Right renal pelvis (tissue), 4 donors: ENCODE measurements around the gene CHD6. TPM values are rescaled to one million over a fixed set of nuclear protein-coding genes. Genes with fewer than 3 reads are reported as not detected.

Experiments used
- DNase-seq, 4 donors: peaks; one replicate each; pipeline ENCODE4 v3.0.0-alpha.2; 2013; ENCODE audit warnings: low read depth in 4 of 4, low spot score in 3 of 4, missing footprints in 1 of 4
- polyA plus RNA-seq, 4 donors: library from polyadenylated mRNA; unstranded; fragments of 120-200 nt; gene quantifications; one replicate each; pipeline ENCODE4 v1.2.1, GENCODE V29; 2013; ENCODE audit not compliant: insufficient read length in 4 of 4

Gene CHD6
- polyA plus RNA-seq, 4 donors, result 42.6 to 52.0 (median 47.1) TPM

DNA sequence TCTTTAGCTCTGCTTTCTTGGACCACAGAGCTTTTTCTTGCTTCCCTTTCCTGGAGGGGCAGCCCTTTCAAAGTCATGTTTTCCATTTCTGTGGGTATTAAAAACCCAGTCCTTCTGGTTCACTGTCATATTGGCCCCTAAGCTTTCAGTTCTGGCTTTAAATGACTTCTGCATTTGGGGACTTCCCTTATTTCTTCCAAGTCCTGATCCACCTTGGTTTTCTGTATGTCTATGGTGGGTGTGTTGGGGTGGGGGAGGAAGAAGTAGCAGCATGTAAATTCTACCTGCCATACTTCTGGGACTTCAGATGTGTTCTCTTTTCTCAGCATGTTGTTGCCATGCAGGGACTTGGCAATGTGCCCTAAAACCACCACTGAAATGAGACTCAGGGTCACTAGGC, 174.5 kb downstream of the CHD6 start:
- DNase-seq, result no peak

DNA sequence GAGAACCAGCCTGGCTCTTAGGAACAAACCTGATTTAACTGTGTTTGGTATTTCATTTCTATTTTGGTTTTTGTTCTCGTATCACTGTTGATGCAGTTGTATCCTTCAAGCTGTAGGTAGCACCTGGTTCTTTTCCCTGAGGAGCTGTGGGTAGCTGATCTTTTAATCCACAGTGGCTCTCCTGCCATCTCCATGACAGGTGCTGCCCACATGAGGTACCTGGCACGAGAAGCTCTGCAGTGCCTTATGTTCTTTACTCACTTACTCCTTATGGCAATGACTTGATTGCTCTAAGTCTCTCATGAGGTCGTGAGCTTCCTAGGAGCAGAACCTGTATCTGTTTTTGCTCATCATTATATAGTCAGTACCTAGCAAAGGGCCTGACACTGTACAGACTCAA, 177.3 kb downstream of the CHD6 start:
- DNase-seq, result no peak

DNA sequence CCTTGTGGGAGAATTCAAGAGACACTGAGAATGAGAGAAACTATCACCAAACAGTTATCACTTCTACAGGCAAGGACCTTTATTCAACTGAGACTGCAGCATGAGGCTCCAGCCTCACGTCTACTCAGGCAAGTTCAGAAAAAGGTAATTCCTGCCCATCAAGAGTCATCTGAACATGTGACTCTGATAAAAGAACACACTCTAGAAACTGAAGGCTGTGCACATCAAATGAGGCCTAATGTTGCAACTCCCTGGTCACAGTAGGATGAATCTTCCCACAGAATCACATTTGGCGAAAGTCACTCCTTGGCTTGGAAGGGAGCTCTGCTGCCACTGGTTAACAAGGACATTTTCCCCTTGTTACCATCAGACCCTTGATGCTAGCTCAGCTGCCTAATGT, 180.3 kb downstream of the CHD6 start:
- no peak for DNase-seq

DNA sequence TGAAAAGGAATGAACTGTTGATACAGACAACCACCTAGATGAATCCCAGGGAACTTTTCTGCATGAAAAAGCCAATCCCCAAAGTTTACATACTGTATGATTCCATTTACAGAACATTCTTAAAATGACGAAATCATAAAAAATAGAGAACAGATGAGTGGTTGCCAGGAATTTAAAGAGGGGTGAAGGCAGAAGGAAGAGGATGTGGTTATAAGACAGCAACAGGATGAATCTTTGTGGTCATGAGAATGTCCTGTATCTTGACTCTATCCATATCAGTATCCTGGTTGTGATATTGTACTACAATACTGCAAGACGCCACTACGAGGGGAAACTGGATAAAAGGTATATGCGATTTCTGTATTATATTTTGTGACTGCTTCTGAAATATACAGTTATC, 181.5 kb downstream of the CHD6 start:
- DNase-seq, result no peak

DNA sequence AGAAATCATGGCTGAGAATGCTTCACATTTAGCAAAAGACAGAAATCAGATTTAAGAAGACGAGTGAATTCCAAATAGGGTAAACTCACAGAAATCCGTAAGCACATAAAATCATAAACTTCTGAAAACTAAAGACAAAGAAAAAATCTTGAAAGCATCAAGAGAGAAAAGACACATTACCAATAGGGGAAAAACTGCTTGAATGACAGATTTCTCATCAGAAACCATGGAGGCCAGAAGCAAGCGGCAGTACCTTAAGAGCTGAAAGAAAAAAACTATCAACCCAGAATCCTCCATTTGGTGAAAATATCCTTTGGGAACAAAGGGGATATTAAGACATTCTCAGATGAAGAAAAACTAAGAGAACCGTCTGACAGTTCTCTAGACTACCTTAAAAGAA, 185.0 kb downstream of the CHD6 start:
- no peak for DNase-seq

DNA sequence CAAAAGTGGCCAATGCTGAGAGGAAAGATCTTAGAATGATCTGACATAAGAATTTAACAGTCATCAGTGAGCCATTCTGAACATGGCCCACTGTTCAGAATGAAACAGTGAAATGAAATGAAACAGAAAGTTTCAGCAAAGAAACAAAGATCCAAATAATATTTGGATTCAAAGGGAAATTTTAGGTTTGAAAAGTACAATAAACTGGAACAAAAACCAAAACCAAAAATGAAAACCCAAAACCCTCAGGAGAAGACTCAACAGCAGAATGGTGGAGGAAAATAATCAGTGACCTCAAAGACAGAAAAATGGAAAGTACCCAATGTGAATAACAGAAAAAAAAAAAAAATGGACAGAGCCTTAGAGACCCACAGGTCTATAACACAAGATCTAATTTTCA, 185.4 kb downstream of the CHD6 start:
- DNase-seq, result no peak

DNA sequence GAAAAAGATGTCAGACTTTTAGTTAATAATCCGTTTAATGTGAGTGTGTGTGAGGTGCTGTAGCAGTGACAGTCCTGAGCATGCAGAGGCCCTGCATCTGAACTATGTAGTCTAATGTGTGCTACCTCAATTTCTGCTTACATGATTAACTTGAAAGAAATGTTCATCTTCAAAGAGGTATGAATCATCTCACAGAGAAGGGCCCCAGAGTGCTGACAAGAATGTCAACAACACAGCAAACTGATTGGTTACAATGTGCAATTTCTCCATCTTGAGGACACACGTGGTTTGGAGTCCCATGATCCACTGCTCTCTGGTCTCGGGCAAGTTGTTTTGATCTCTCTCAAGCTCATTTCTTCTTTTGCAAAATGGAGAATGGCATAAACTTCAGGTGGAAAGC, 189.9 kb downstream of the CHD6 start:
- no peak for DNase-seq

DNA sequence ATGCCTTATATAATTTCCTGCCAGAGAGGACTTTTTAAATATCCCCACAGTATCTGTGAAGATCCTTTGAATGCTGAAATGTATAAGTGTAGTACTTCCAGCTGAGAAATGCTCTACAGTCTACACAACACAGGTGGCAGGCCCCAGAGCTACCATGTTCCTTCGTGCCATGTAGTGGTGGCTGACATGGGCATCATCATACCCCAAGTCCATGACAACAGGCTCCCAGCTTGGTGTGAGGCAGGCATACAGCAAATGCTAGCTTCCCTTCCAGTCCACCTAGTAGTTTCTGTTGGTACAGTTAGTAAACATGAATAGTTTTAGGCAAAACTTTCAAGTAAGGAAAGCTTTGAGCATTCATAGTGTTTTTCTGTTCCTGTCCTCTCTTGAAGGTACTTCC, 190.3 kb downstream of the CHD6 start:
- DNase-seq, result no peak

DNA sequence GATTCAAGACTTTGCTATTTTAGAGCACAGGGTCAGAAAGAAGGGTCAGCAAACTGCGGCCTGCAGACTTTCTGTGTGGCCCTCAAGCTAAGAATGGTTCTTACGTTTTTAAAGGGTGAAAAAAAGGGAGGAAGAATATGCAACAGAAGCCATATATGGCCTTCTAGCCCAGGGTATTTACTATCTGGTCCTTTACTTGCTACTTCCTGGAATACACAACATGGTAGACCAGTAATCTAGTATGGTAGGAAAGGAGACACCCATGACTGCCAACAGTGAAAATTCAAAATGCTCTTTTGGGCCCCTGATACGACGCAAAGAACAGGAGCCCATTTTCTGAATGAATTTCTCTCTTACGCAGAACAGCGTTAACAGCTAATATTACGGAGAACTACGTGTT, 191.2 kb downstream of the CHD6 start:
- DNase-seq, result no peak

DNA sequence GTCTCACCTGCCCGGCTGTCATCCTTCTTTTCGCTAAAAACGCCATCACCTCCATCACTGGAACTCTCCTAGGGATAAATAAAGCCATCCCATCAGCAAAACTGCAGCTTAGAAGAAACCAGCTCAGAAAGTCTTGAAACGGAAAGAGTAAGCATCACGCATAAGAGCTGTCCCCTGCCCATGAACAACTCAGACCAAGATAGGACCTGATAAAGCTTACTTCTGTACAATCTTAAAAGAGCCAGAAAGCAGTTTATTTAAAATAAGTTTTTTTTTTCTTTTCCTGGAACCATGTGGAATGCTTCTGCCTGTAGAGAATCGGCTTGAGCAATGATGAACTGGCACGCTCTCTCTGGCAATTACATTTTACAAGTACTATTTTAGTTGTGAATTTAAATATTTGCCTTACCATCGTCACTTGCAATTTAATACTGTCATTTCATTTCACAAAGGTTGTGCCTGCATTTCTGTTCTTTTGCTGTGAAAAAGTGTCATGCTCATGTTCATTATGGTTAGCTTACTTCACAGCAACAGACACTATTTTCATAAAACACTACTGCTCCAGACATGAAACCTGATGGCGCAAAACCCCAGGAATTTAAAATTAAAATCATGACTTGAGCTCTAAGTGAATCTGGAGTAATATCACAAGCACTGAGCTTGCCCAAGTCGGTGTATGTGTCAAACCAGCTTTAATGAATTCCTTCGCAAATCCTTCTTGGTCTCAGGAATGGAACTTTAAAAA, 191.9 kb downstream of the CHD6 start:
- DNase-seq, result no peak

DNA sequence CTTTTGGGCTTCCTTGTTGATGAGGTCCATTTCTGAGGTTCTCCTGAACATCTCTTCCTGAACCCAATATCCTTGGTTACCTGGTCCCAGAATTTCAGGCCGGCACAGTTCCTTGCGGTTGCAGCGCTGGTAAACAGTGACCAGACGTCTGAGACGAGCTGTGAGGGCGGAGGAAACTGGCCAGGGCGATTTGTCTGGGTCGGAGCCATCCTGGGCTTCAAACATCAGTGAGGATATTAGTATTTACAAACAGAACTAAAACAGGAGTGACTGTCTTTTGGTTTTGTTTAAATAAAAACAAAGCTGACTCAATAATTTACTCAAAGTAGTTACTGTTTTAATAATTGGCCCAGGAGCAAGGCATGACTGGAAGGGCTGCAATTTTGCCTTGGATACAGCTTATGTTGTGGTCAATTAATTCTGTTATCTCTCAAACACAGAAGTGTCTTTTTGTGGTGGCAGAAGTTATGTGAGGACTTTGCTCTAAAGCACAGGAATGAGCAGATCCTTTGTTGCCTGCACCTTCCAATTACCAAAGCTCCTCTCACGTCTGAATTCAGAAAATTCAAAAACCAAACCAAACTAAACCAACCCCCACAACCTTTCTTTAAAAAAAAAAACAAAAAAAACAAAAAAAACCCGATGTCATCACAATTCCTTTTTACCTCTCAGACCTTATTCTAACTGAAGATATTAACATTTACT, 192.8 kb downstream of the CHD6 start:
- no peak for DNase-seq

DNA sequence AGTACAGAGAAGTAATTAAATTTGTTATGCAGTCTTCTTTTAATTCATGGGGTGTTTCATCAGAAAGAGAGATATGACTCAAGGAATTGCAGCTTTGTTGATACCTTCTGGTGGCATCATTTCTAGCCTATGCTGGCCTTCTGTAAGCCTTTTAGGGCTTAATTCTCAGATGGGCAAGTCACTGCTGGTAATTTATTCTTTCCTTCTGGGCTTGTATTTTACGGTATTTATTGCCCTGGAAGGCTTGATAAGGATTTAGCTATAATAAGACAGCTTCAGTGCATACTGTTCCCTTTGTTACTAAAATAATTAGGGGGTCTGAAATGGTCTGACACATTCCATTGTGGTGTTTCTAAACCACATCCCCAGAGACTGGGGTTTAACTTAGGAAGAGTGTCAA, 193.6 kb downstream of the CHD6 start:
- no peak for DNase-seq

DNA sequence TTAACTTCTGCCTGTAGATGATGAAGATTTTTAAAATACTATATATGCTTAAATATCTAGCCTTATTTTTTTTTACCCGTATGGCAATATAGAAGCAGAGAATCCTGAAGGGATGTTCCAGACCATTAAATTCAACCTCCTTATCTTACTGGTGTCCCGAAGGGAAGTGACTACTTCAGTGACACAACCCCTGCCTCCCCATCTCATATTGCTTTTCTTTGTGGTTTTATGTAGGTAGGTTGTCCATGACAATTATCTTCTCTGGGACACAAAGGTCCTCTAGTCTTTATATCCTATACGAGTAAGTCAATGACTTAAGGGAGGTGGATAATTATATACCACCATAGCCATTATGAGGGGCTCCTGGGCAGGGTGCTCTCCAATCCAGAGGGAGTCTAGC, 194.2 kb downstream of the CHD6 start:
- DNase-seq, result no peak

DNA sequence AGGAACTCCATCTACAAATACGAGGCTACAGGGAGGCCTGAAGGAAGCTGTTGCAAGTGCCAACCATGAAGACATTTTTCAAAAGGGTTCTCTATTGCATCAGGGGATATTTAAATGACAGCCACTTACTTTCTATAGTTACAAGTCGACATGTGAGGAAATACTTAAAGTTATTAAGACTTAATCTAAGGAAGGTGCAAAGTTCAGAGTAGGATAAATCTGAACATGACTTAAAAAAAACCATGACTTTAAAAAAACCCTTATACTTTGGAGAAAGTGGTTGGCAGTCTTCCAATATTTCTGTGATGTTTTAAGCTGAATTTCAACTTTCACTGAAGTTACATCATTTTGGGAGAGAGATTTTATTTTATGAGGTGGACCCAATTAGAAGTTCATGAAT, 195.2 kb downstream of the CHD6 start:
- DNase-seq, result no peak

DNA sequence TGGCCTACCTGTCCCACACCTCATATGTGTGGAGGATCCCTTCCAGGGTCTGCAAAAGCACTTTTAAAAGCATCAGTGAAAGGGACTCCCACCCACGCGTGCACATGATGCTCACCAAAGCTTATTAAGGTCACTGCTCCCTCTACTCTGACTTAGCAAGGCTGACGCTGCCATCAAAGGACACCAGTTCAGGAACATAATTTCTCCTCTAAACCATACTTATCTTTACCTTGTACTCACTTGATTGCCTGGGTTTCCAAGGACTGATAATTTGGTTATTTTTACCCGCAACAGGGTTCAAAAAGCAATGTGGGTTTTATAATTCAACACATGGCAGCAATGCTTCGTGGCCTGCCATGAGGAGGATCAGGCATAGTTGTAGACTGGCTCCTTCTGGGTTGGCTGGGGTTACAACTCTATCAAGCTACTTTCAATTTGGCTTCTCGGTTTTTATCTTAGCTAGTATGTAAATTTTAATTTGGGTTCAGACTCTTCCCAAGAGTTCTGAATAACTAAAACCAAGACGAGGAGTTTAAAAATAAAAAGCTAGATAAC, 199.4 kb downstream of the CHD6 start:
- DNase-seq, result no peak

DNA sequence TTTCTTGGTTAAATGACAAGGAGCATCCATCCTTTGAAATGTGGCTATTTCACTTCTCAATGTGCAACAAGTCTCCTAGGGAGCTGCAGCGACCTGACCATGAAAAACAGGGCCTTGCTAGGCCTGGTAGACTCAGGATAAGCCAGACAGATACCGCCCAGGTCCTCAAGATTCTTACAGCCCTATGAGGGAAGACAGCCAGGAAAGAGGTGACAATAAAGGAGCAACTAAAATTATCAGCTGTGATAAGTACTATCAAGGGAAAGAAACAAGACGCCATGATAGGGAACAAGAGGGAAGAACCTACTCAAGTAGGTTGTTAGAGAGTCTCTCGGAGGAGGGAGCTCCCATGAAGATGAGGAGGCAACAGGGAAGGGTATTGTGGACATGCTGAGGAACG, 200.1 kb downstream of the CHD6 start:
- no peak for DNase-seq

DNA sequence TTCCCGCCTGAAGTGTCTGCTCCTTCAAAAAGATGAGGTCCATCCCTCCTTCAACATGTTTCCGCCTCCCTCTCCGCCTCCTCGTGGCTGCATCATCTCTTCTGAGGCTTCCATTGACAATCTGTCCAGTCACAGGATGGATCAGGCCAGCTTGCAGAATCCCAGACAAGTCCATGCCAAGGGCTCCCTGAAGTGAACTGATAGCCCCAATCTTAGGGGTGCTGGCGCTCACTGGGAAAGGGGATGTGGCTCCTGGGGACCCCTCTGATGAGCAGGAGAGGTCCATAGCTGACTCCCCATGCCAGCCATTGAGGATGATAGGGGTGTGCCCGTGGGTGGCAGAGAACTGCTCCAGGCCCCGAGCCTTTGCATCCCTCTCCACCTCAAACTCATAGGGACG, 203.0 kb downstream of the CHD6 start:
- DNase-seq, result no peak

DNA sequence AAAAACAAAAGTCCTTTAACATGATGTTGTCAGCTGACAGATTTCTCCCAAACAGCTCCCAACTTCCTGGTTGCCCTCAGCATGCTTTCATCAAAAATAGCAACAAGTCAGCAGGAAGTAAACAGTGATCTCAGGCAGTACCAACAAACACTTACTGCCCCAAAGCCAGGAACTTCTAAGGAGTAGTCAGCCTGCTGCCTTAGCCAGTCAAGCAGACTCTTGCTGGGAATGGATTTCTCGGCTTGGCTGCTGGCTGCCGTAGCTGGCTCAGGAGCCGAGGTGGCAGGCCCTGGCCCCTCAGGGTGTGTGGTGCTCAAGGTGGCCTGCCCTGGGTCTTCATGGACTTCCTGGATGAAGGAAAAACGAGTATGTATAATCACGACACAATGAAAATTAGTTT, 205.0 kb downstream of the CHD6 start:
- no peak for DNase-seq

DNA sequence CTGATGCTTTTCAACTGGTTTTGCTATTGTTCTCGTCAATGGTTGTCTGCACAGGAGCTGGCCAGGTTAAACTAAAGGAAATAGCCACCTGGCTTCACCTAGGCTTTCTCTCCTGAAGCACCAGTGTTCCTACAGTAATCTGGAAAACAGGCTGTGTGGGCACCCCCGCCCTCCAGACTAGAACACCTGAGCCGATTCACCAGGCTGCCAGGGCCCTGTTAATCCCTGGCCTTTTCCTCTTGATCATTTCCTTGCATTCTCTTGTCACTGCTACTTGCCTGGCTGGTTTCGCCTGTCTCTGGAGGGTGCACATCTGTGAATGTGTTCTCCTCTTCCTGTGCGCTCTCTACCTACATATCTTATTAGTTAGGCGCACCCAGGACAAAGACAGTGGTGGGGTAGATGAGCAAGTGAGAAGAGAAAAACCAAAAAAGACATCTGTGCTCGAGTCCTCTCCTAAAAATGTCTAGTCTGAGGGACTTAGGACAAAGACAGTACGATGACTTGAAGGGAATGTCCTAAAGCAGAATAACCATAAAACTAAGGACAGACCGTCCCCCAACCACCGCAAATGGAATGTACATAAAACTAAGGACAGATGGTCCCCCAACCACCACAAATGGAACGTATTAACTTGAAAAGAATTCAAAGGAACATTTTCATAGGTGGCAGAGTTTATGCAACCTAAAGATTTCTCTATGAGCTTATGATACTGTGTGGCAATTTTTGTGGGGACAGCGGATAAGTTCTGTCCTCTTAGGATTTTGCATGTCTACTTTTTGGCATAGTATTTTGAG, 205.7 kb downstream of the CHD6 start:
- no peak for DNase-seq

DNA sequence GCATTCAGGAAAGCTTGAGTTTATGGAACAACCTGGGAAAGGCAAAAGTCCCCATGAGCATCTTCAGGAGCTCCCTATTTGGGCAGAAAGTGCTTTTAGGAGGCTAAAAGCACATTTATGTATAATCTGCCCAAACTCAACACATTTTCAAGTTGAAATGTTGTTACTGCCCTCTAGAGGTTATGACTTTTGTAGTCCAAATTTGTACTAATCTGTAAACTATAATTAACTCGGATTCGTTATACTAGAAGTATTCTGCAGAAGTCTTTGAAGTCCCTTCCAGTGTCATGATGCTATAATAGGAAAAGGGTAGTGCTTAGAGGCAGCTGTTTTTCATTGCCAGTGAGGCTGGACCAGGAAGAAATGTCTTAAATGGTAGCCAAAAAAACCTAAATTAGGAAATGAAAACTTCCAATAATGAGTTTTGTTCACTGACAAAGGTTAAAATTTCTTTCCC, 206.8 kb downstream of the CHD6 start:
- no peak for DNase-seq

DNA sequence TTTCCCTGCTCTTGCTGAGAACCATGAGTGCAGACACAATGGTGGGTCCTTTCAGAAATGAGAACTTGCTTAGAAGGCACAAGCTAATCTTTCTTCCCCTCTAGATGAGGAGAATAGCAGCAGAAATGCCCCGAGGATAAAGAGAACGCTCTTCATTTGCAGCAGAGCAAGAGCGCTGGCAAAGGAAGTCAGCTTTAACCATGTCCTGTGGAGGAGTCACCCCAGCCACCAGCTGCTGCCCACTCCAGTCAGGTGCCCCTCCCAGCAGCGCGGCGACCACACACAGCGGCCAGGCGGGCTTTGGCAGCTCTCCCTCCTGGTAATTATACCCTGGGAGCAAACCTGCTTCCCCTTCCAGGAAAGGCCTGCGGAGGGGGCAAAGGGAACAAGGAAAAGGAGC, 209.2 kb downstream of the CHD6 start:
- no peak for DNase-seq
